ENCODE measurements around the gene SHANK1.
"Not testable (repeated sequence)": the region's sequence is repeated elsewhere in the genome, so short reads cannot be mapped to it uniquely, and the experiment has no call there.

SHANK1 gene

GRCh38 chr19:50633973-50634372 lies 85.6 kb downstream of the SHANK1 start:
- ATAC-seq (no peak), DNase-seq (no peak)

- DNase-seq: no peak
- ATAC-seq: no peak
These were observed 86.2 kb downstream of the SHANK1 start for GRCh38 chr19:50633359-50633758.

DNA sequence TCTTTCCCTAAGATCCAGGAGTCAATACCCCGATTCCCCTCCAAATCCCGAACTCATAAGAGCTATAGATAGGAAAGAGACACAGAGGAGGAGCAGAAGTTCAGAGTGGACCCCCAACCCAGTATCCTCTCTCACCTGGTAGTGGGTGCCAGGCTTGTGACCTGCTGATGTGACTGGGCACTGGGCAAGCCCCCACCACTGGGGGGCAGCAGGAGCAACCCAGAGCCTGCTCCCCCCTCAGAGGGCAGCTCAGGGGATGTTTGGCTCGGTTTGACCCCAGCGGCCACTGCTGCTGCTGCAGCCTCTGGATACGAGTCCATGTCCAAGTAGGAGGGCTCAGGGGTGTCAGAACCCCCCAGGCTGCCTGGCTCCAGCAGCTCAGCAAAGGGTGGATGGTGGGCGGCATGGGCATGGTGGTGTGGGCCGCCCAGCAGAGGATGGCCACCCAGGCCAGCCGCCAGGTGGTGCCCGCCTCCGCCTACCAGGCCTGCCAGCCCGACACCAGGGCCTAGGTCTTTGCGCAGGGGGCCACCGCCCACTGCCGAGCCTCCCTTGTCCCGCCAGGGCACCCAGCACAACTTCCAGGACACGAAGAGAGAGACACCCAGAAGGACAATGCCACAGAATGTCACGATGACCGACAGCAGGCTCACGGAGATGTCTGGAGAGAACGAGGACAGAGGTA lies 87.3 kb downstream of the SHANK1 start:
- ATAC-seq (no peak), DNase-seq (no peak)

GRCh38 chr19:50629801-50630200 lies 89.8 kb downstream of the SHANK1 start:
- DNase-seq: no peak
- no peak for ATAC-seq

GRCh38 chr19:50629194-50629593 lies 90.4 kb downstream of the SHANK1 start:
- DNase-seq: no peak
- no peak for ATAC-seq

DNA sequence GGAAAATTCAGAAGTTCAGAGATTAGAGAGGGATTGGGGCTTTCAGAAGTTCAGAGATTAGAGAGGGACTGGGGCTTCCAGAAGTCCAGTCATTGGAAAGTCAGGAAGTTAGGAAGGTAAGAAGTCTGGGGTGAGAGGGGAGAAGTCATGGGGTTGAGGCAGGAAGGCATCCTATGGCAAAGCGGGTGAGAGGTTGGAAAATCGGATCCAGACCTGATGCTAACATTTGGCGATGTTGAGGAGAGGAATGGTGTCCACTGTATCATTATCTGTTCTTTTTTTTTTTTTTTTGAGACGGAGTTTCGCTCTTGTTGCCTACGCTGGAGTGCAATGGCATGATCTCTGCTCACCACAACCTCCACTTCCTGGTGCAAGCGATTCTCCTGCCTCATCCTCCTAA lies 91.1 kb downstream of the SHANK1 start:
- DNase-seq: no peak
- ATAC-seq: no peak

GRCh38 chr19:50628146-50628545 lies 91.5 kb downstream of the SHANK1 start:
- ATAC-seq: no peak
- no peak for DNase-seq

DNA sequence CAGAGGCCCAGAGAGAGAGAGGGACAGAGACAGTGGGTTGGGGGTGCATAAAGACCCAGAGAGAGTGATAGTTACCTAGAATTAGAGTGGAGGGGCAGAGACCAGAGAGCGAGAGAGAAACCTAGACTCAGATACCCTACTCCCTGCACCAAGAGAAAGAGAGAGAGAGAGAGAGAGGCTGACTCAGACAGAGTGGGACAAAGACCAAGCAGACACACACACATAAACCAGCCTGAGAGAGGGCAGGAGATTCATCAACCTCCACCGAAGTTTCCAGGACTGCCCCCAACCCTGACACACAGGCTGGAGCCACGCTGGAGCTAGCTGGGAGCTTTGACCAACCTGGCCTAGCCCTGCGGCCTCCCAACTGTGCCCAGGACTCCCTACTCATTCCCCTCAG lies 92.8 kb downstream of the SHANK1 start:
- no peak for ATAC-seq

DNA sequence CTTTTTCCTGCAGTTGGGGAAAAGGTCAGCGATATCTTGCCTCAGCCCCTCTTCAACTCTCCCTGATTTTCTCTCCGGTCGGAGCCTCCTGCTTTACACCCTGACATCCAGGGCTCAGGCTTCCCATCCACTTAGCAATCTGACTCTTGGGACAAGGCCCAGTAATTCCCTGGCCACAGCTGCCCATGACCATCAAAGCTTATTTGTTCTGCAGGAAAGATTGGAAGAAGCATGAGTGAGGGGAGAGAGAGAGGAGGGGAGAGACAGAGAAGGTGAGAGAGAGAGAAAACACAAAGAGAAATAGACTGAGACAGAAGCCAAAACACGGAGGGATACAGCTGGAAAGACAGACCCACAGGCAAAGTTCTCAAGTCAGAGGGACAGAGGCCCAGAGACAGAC lies 93.6 kb downstream of the SHANK1 start:
- DNase-seq: no peak
- no peak for ATAC-seq

More for the DNA sequence above, 92.8 kb downstream of the SHANK1 start:
- DNase-seq: no peak

- ATAC-seq: no peak
- no peak for DNase-seq
These were observed 94.5 kb downstream of the SHANK1 start for GRCh38 chr19:50624949-50625600.

- not testable (repeated sequence) for ATAC-seq, DNase-seq
These were observed 99.2 kb downstream of the SHANK1 start for GRCh38 chr19:50620394-50620906.

- ATAC-seq, DNase-seq: not testable (repeated sequence)
These were observed 100.4 kb downstream of the SHANK1 start for GRCh38 chr19:50619184-50619583.

DNA sequence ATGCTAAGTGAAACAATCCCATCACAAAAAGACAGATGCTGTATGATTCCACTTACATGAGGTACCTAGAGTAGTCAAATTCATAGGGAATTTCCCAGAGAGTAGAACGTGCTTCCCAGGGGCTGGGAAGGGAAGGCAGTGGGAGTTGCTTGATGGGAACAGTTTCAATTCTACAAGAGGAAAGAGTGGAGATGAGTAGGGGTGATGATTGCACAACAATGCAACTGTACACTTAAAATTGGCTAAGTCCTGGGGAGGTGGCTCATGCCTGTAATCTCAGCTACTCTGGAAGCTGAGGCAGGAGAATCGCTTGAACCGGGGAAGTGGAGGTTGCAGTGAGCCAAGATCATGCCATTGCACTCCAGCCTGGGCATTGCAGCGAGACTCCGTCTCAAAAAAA lies 101.2 kb downstream of the SHANK1 start:
- DNase-seq, ATAC-seq: not testable (repeated sequence)

- DNase-seq, ATAC-seq: not testable (repeated sequence)
These were observed 106.8 kb downstream of the SHANK1 start for GRCh38 chr19:50612504-50613404.
